Neural cell (in vitro differentiated cells): ENCODE data around the gene CFDP1. TPM values are rescaled to one million over a fixed set of nuclear protein-coding genes. Genes with fewer than 3 reads are reported as not detected.

Source experiments
- H2AFZ ChIP-seq: fragments of 200-600, 300-800 bp; sonication (generic), shearing (Covaris generic); 2 replicates; pipeline ENCODE4 v1.6.0; 2014; ENCODE audit warnings: low read depth, mild to moderate bottlenecking, antibody characterized with exemption, low read length, moderate library complexity
- H3F3A ChIP-seq: fragments of 200-600 bp; shearing (Covaris generic); 2 replicates; pipeline ENCODE4 v1.6.1; 2016; ENCODE audit warnings: mild to moderate bottlenecking, moderate library complexity, mixed read lengths, antibody characterized with exemption, low read length; ENCODE audit not compliant: insufficient read depth, poor library complexity, severe bottlenecking
- H3K27ac ChIP-seq: fragments of 200-600, 300-800 bp; sonication (generic), shearing (Covaris generic); 2 replicates; pipeline ENCODE4 v1.5.1; 2014; ENCODE audit warnings: mild to moderate bottlenecking, low read length, moderate library complexity
- H3K27me3 ChIP-seq: fragments of 300-800, 200-600 bp; sonication (generic), shearing (Covaris generic); 2 replicates; pipeline ENCODE4 v1.6.0; 2014; ENCODE audit warnings: mild to moderate bottlenecking, low read depth, low read length, moderate library complexity; ENCODE audit not compliant: insufficient read depth
- H3K36me3 ChIP-seq: fragments of 300-800, 200-600 bp; sonication (generic), shearing (Covaris generic); 2 replicates; pipeline ENCODE4 v1.5.1; 2014; ENCODE audit warnings: mild to moderate bottlenecking, antibody characterized with exemption, low read length, moderate library complexity; ENCODE audit not compliant: insufficient read depth
- H3K4me2 ChIP-seq: fragments of 300-800, 200-600 bp; sonication (generic), shearing (Covaris generic); 2 replicates; pipeline ENCODE4 v1.6.0; 2014; ENCODE audit warnings: mild to moderate bottlenecking, low read length
- H3K4me3 ChIP-seq: fragments of 300-800, 200-600 bp; sonication (generic), shearing (Covaris generic); 2 replicates; pipeline ENCODE4 v1.5.1; 2014; ENCODE audit warnings: mild to moderate bottlenecking, low read length, moderate library complexity
- H3K79me2 ChIP-seq: fragments of 200-600 bp; shearing (Covaris generic); replicated peaks from 2 replicates; pipeline ENCODE4 v1.6.0; 2014; ENCODE audit warnings: mild to moderate bottlenecking, low read length, moderate library complexity; ENCODE audit not compliant: insufficient read depth
- H3K9ac ChIP-seq: fragments of 300-800, 200-600 bp; sonication (generic), shearing (Covaris generic); 2 replicates; pipeline ENCODE4 v1.6.1; 2016; ENCODE audit warnings: mild to moderate bottlenecking, low read length, mixed read lengths
- H3K9me2 ChIP-seq: fragments of 200-600 bp; shearing (Covaris generic); 2 replicates; pipeline ENCODE4 v1.6.1; 2016; ENCODE audit warnings: mild to moderate bottlenecking, low read length, mixed read lengths; ENCODE audit not compliant: insufficient read depth
- H3K9me3 ChIP-seq: fragments of 200-600, 300-800 bp; sonication (generic), shearing (Covaris generic); 2 replicates; pipeline ENCODE4 v1.6.1; 2016; ENCODE audit warnings: mild to moderate bottlenecking, mixed run types, low read length, moderate library complexity, mixed read lengths
- H4K20me1 ChIP-seq: fragments of 200-600 bp; shearing (Covaris generic); 2 replicates; pipeline ENCODE4 v1.6.1; 2016; ENCODE audit warnings: mild to moderate bottlenecking, mixed run types; ENCODE audit not compliant: insufficient read depth
- EP300 ChIP-seq: fragments of 450-650 bp; conservative IDR thresholded peaks from 2 replicates; pipeline ENCODE4 v1.6.1; 2014; ENCODE audit warnings: antibody characterized with exemption, mild to moderate bottlenecking, moderate library complexity; ENCODE audit not compliant: poor library complexity, severe bottlenecking
- EZH2 ChIP-seq: fragments of 200-600, 300-800 bp; shearing (Covaris generic), sonication (generic); IDR thresholded peaks from 2 replicates; pipeline ENCODE4 v1.6.1; 2014; ENCODE audit warnings: antibody characterized with exemption, low read length, borderline replicate concordance, mild to moderate bottlenecking; ENCODE audit not compliant: insufficient read depth, poor library complexity, severe bottlenecking
- MXI1 ChIP-seq: fragments of 450-650 bp; conservative IDR thresholded peaks from 2 replicates; pipeline ENCODE4 v1.6.1; 2014; ENCODE audit warnings: antibody characterized with exemption, mild to moderate bottlenecking; ENCODE audit not compliant: poor library complexity, severe bottlenecking
- POLR2AphosphoS5 ChIP-seq: IDR thresholded peaks from 2 replicates; pipeline ENCODE4 v1.6.1; 2012
- RAD21 ChIP-seq: fragments of 450-650 bp; conservative IDR thresholded peaks from 2 replicates; pipeline ENCODE4 v1.6.1; 2014; ENCODE audit warnings: antibody characterized with exemption, mild to moderate bottlenecking, moderate library complexity
- SMC3 ChIP-seq: fragments of 450-650 bp; conservative IDR thresholded peaks from 2 replicates; pipeline ENCODE4 v1.6.1; 2014; ENCODE audit warnings: antibody characterized with exemption, mild to moderate bottlenecking, moderate library complexity; ENCODE audit not compliant: poor library complexity
- TAF1 ChIP-seq: IDR thresholded peaks from 2 replicates; pipeline ENCODE4 v1.6.1; 2012; ENCODE audit warnings: low read depth
- polyA plus RNA-seq: library from polyadenylated mRNA; depleted of rRNA; stranded (reverse); fragments of >200 nt; gene quantifications from 2 replicates; pipeline ENCODE4 v1.2.3, GENCODE V29; 2014
- TF ChIP-seq, protein P1 (sequence below): IDR thresholded peaks from 2 replicates; pipeline ENCODE4 v1.6.1; 2012; ENCODE audit warnings: borderline replicate concordance
- TF ChIP-seq, protein P2 (sequence below): fragments of 450-650 bp; IDR thresholded peaks from 2 replicates; pipeline ENCODE4 v1.5.1; 2014; ENCODE audit warnings: antibody characterized with exemption, mild to moderate bottlenecking, moderate library complexity; ENCODE audit not compliant: poor library complexity, severe bottlenecking

Gene CFDP1
- polyA plus RNA-seq, 1 donor from 2014 or later = 201 TPM

DNA sequence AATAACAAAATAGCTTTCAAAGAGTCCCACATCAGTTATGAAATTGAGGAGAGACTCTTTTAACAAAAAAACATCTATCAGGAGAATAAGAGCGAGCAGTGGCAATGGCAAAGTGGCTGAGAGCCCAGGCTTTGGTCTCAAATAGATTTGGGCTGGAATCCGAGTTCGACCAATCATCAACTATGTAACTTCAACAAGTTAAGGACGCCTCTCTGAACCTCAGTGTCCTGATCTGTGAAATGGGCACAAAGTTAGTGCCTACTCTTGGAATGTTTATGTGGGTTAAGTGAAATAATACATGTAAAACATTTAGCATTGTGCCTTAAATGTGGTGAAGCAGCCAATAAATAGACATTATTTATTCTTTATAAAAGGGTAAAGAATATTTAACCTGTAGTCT lies 45.4 kb downstream of the CFDP1 start:
- TF ChIP-seq, protein P1, sequence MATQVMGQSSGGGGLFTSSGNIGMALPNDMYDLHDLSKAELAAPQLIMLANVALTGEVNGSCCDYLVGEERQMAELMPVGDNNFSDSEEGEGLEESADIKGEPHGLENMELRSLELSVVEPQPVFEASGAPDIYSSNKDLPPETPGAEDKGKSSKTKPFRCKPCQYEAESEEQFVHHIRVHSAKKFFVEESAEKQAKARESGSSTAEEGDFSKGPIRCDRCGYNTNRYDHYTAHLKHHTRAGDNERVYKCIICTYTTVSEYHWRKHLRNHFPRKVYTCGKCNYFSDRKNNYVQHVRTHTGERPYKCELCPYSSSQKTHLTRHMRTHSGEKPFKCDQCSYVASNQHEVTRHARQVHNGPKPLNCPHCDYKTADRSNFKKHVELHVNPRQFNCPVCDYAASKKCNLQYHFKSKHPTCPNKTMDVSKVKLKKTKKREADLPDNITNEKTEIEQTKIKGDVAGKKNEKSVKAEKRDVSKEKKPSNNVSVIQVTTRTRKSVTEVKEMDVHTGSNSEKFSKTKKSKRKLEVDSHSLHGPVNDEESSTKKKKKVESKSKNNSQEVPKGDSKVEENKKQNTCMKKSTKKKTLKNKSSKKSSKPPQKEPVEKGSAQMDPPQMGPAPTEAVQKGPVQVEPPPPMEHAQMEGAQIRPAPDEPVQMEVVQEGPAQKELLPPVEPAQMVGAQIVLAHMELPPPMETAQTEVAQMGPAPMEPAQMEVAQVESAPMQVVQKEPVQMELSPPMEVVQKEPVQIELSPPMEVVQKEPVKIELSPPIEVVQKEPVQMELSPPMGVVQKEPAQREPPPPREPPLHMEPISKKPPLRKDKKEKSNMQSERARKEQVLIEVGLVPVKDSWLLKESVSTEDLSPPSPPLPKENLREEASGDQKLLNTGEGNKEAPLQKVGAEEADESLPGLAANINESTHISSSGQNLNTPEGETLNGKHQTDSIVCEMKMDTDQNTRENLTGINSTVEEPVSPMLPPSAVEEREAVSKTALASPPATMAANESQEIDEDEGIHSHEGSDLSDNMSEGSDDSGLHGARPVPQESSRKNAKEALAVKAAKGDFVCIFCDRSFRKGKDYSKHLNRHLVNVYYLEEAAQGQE = no peak
- TF ChIP-seq SMC3 (no peak), RAD21 (no peak), EZH2 (no peak), TAF1 (no peak)
- TF ChIP-seq, protein P2, sequence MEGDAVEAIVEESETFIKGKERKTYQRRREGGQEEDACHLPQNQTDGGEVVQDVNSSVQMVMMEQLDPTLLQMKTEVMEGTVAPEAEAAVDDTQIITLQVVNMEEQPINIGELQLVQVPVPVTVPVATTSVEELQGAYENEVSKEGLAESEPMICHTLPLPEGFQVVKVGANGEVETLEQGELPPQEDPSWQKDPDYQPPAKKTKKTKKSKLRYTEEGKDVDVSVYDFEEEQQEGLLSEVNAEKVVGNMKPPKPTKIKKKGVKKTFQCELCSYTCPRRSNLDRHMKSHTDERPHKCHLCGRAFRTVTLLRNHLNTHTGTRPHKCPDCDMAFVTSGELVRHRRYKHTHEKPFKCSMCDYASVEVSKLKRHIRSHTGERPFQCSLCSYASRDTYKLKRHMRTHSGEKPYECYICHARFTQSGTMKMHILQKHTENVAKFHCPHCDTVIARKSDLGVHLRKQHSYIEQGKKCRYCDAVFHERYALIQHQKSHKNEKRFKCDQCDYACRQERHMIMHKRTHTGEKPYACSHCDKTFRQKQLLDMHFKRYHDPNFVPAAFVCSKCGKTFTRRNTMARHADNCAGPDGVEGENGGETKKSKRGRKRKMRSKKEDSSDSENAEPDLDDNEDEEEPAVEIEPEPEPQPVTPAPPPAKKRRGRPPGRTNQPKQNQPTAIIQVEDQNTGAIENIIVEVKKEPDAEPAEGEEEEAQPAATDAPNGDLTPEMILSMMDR = no peak
- no peak overlapping the region for H3K4me3 ChIP-seq
- no peaks in the 10 kb centered on the region for H3K36me3 ChIP-seq
- no peaks in the 10 kb centered on the region for H3K27me3 ChIP-seq
- no peaks in the 10 kb centered on the region for H3K9me3 ChIP-seq
- H3K9ac ChIP-seq = no peak overlapping the region
- H3K4me2 ChIP-seq = no peak overlapping the region
- H3K79me2 ChIP-seq = no peaks in the 10 kb centered on the region
- no peak overlapping the region for H2AFZ ChIP-seq
- no peaks in the 10 kb centered on the region for H3F3A ChIP-seq
- no peak overlapping the region for H3K27ac ChIP-seq
- H3K9me2 ChIP-seq = no peaks in the 10 kb centered on the region
- H4K20me1 ChIP-seq = no peaks in the 10 kb centered on the region

DNA sequence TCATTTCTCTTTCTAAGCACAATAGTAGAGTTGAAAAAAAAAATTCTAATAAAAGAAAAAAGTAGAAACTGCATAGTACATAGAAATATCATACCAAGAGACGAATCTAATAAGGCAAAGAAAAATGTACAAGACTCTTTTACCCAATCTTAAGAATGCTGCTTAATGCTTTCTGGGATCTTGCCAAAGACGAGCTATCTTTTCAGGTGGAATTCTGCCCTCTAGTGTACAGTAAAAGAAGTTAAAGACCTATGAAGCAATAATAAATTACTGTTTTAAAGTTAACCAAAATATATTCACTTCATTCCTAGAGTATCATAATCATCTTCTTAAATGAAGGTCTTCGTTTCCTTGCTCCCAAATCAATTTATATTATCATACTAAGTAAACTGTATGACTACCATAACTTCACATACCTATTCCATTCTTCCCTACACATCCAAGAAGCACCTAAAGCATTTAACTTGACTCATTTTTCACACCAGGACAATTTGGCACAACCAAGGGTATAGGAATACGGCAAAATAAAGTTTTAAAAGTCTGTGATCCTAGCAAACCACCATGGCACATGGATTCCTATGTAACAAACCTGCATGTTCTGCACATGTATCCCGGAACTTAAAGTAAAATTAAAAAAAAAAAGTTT lies 47.7 kb downstream of the CFDP1 start:
- Histone ChIP-seq H3K4me3 (no peak overlapping the region), H4K20me1 (no peaks in the 10 kb centered on the region), H3K9me2 (no peaks in the 10 kb centered on the region), H3K4me2 (no peak overlapping the region), H2AFZ (no peak overlapping the region), H3K9ac (no peak overlapping the region), H3K9me3 (no peaks in the 10 kb centered on the region), H3K79me2 (no peaks in the 10 kb centered on the region), H3F3A (no peaks in the 10 kb centered on the region), H3K27me3 (no peaks in the 10 kb centered on the region), H3K36me3 (no peaks in the 10 kb centered on the region), H3K27ac (no peak overlapping the region)
- TF ChIP-seq, protein P1 = no peak
- TF ChIP-seq EP300 = no peak
- TF ChIP-seq EZH2 = no peak
- no peak for TF ChIP-seq TAF1
- no peak for TF ChIP-seq POLR2AphosphoS5
- peak; percentile 90 for TF ChIP-seq RAD21
- peak; percentile 92 for TF ChIP-seq SMC3
- no peak for TF ChIP-seq MXI1
- TF ChIP-seq, protein P2 = peak; percentile 84
